NCI-H2029 treated with DMSO at 0.1 percent for 48 hours (cell line): ENCODE measurements around the gene ZACN.
"Not testable (repeated sequence)": the region's sequence is repeated elsewhere in the genome, so short reads cannot be mapped to it uniquely, and the experiment has no call there.

ENCODE experiments used
- DNase-seq: peaks from one replicate; lab custom pipeline; 2025; lab: John Stamatoyannopoulos, UW

Gene ZACN

GRCh38 chr17:76053246-76054111 lies 25.5 kb upstream of the ZACN start:
- no peak for DNase-seq

GRCh38 chr17:76054112-76054476 lies 24.9 kb upstream of the ZACN start:
- no peak for DNase-seq

GRCh38 chr17:76056882-76057281 lies 22.1 kb upstream of the ZACN start:
- DNase-seq, result no peak

- not testable (repeated sequence) for DNase-seq
Observed at GRCh38 chr17:76058264-76058663, 20.7 kb upstream of the ZACN start.

GRCh38 chr17:76063875-76064546 lies 15.0 kb upstream of the ZACN start:
- DNase-seq, result no peak

- no peak for DNase-seq
Observed at GRCh38 chr17:76065775-76066174, 13.2 kb upstream of the ZACN start.

- no peak for DNase-seq
Observed at GRCh38 chr17:76071531-76072147, 7.3 kb upstream of the ZACN start.

- DNase-seq, result peak; percentile 34
Observed at GRCh38 chr17:76072148-76072858, 6.7 kb upstream of the ZACN start, which contains the start of gene SRP68. Gene SRP68, minus strand, starts transcription at chr17:76072517. Its CDS starts 26 bp downstream, at chr17:76072491.

GRCh38 chr17:76074390-76075363 lies 4.3 kb upstream of the ZACN start, which contains the start of gene GALR2:
Gene GALR2, plus strand, starts transcription at chr17:76074781. Its CDS starts 103 bp downstream, at chr17:76074884.
- DNase-seq, result no peak

- no peak for DNase-seq
Observed at GRCh38 chr17:76075364-76076145, 3.4 kb upstream of the ZACN start.

- DNase-seq, result no peak
Observed at GRCh38 chr17:76076146-76076764, 2.7 kb upstream of the ZACN start.

GRCh38 chr17:76076765-76077583 lies 2.0 kb upstream of the ZACN start:
- DNase-seq, result no peak

GRCh38 chr17:76077584-76078110 lies 1.3 kb upstream of the ZACN start:
- no peak for DNase-seq

GRCh38 chr17:76078370-76078769 lies 612 bp upstream of the ZACN start:
- DNase-seq, result not testable (repeated sequence)

GRCh38 chr17:76079535-76079955 lies 563 bp downstream of the ZACN start:
- no peak for DNase-seq

- no peak for DNase-seq
Observed at GRCh38 chr17:76079956-76080767, 1.2 kb downstream of the ZACN start.

- DNase-seq, result no peak
Observed at GRCh38 chr17:76080768-76081287, 1.8 kb downstream of the ZACN start.
